HG02571 (cell line): ENCODE measurements around the gene PLCB2.

Source experiments
- ATAC-seq: cut with Tn5 transposase; IDR thresholded peaks from one replicate; pipeline ENCODE4 v1.9.1; 2021; ENCODE audit warnings: mild to moderate bottlenecking, moderate library complexity; ENCODE audit not compliant: unreplicated experiment

Gene PLCB2, protein sequence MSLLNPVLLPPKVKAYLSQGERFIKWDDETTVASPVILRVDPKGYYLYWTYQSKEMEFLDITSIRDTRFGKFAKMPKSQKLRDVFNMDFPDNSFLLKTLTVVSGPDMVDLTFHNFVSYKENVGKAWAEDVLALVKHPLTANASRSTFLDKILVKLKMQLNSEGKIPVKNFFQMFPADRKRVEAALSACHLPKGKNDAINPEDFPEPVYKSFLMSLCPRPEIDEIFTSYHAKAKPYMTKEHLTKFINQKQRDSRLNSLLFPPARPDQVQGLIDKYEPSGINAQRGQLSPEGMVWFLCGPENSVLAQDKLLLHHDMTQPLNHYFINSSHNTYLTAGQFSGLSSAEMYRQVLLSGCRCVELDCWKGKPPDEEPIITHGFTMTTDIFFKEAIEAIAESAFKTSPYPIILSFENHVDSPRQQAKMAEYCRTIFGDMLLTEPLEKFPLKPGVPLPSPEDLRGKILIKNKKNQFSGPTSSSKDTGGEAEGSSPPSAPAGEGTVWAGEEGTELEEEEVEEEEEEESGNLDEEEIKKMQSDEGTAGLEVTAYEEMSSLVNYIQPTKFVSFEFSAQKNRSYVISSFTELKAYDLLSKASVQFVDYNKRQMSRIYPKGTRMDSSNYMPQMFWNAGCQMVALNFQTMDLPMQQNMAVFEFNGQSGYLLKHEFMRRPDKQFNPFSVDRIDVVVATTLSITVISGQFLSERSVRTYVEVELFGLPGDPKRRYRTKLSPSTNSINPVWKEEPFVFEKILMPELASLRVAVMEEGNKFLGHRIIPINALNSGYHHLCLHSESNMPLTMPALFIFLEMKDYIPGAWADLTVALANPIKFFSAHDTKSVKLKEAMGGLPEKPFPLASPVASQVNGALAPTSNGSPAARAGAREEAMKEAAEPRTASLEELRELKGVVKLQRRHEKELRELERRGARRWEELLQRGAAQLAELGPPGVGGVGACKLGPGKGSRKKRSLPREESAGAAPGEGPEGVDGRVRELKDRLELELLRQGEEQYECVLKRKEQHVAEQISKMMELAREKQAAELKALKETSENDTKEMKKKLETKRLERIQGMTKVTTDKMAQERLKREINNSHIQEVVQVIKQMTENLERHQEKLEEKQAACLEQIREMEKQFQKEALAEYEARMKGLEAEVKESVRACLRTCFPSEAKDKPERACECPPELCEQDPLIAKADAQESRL

GRCh38 chr15:40307421-40308211 is at the start of gene PLCB2:
Gene PLCB2, minus strand, starts transcription at chr15:40307935. Its CDS starts 263 bp downstream, at chr15:40307672.
- ATAC-seq, result no peak

GRCh38 chr15:40357246-40357645 is 49.5 kb upstream of the PLCB2 start:
- no peak for ATAC-seq

DNA sequence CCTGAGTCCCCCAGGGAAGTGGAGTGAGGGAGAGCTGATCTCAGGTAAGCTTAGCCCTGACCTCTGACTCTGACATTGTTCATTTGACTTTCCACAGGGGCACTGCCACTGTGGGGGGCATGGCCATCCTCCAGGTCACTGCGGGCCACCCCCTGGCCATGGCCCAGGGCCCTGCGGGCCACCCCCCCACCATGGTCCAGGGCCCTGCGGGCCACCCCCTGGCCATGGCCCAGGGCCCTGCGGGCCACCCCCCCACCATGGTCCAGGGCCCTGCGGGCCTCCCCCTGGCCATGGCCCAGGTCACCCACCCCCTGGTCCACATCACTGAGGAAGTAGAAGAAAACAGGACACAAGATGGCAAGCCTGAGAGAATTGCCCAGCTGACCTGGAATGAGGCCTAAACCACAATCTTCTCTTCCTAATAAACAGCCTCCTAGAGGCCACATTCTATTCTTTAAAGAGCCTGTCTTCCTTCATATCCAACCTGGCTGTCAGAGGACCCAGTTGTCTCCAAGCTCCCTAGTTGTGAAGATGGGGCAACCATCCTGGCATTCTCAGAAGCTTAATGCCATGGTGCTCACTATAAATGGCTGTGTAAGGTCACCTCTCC is 48.3 kb upstream of the PLCB2 start:
- no peak for ATAC-seq

DNA sequence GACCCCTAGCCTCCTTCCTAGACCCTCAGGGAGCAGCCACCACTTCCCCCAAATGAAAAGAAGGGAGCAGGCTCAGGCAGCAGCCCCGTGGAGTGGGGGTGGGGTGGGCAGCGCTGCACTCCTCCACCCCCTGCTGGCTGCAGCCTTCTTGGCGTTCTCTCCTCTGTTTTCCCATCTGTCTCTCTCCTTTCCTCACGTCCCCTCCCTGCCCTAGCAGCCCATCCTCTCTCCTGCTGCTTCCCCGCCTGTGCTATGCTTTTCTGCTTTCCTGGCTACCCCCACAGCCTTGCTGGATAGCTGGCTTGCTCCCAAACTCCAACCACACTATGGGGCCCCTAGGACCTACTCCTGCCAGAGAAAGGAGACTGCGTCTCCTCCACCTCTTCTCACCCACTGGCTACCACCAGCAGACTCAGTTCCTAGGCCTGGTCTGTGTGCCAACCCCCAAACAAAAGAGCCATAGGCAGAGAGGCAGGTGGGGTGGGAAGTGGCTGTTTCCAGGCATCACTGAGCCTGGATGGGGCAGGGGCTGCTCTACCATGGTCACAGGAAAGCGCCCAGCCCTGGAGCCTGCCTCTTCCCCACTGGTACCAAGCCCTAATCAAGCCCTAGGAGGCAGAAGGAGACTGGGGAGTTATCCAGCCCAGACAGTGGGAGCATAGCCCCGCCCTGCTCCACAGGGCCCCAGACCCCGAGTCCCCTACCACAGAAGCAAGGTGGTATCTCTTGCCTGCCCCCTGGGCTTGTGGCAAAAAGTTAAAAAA is 46.9 kb upstream of the PLCB2 start:
- ATAC-seq, result no peak

DNA sequence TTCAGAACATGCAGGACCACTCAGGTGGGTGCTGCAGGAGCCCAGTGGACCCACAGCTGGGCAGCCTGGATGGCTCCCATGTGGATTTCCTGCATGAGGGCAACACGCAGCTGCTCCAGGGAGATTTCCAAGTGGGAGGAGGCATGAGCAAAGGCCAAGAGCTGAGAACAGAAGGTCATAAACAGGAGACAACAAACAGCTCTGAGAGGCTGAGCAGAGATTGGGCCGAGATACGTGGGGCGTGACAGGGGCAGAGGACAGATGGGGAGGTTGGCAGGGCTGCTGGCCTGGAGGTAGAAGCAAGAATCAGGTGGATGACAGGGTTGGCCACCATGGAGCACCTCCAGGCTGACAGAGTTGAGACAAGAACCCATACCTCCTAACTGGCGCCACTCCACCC is 46.0 kb upstream of the PLCB2 start:
- ATAC-seq, result no peak

DNA sequence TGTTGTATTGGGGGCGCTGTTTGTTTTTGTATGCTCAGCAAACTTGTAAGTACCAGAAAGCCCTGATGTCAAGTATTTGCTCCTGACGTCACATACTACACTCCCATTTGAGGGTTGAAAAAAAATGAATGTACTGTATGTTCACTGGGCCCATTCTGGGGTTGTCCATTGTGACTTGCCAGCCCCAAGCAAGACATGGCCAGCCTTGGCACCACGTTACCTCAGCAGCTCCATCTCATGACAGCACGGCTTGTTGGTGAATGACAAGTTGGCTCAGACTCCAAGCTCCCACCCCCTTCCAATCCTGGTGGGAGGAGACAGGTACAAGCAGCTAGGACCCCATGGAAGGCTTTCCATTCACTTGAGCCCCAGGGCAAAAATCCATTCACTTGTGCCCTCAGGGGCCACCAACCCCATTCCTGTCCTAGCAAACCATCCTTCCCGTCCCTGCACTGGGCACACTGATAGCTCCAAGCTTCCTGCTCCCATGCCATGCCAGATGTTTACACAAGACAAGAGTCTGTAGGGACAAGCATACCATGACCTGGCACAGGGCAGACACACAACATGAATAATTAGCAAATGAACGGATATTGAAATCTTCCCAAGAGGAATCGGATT is 44.7 kb upstream of the PLCB2 start:
- no peak for ATAC-seq

- no peak for ATAC-seq
Observed at GRCh38 chr15:40349163-40349562, 41.4 kb upstream of the PLCB2 start.

DNA sequence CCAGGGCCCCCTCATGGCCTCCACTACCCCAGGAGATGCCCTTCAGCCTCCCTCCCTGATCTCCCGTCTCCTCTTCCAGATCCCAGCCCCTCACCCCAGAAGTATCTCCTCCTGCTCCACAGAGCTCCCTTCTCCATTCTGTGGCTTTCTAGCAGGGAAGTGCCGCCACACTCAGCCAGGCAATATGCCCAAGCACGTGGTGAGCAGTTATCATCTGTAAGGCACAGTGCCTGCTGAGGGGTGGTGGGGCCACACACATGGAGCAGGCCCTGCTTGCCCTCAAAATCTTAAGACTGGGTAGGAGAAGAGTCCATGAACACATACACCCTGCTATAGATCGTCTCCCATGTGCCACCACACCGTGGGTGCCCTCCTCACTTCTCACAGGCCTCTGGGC is 40.7 kb upstream of the PLCB2 start:
- ATAC-seq, result no peak

- ATAC-seq, result no peak
Observed at GRCh38 chr15:40347559-40348473, 40.1 kb upstream of the PLCB2 start.

- no peak for ATAC-seq
Observed at GRCh38 chr15:40346579-40347558, 39.1 kb upstream of the PLCB2 start.

- no peak for ATAC-seq
Observed at GRCh38 chr15:40345867-40346578, 38.3 kb upstream of the PLCB2 start.

DNA sequence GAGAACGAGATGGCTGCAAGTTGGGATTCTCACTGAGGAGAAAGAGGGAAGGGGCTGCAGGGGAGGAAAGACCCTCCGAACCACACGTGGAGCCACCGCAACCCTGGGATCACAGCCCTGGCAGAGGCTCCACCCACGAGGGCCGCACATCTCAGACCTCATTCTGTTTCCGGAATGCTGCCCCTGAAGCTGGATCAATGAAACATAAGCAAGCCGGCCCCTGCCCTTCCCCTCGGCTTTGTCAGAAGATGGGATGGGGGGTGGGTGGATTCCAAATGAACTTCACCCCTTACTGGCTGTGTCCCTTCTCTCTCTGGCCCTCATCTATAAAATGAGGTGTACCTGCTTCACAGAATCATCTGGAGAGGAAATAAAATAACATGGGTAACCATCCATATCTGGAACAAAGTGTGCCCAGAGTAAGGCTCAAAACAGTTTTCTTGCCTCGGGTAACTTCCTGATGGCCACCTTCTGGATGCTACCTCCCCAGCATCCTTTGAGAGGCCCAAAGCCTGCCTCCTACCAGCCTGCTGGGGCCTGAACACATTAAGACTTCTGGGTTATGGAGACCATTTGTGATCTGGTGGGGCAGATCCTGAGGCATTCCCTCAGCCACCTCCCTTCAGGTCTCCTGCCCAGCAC is 37.6 kb upstream of the PLCB2 start:
- ATAC-seq, result no peak

DNA sequence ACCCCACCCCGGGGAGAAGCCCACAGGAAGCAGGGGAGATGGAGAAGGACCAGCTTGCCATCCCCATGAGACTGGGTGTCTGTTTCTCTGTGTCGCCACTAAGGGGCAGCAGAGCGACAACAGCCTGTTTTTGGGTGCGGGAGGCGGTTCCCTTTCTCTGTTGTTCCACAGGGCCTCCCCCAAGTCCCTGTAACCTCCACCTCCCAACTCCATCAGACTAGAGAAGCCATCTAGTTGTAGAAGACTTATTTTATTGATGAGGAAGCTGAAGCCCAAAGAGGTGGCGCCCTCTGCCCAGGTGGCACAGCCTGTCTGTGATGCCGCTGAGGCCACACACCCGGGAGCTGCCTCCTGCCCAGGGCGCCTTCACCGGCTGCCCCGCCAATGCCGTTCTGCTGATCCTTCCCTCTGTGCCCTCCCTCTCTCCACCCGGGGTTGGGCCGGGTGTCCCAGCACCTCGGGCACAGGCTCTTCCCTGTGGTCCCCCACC is 36.9 kb upstream of the PLCB2 start:
- no peak for ATAC-seq

DNA sequence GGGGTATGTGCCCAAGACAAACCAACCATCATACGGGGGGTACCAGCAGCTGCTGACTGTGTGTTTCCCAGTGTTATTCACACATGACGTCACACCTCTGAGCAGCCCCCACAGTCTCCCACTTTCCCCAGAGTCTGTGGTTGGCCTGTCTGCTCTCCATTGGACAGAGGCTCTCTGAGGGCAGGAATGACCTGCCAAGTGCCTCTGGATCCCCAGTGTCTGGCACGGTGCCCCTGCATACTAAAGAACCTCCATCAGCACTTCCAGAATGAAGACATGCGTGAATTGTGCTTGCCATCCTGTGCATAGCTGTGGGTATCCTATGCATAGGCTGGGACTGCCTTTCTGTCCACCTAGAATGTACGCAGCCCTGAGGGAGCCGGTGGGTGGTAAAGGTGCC is 36.5 kb upstream of the PLCB2 start:
- ATAC-seq, result no peak

DNA sequence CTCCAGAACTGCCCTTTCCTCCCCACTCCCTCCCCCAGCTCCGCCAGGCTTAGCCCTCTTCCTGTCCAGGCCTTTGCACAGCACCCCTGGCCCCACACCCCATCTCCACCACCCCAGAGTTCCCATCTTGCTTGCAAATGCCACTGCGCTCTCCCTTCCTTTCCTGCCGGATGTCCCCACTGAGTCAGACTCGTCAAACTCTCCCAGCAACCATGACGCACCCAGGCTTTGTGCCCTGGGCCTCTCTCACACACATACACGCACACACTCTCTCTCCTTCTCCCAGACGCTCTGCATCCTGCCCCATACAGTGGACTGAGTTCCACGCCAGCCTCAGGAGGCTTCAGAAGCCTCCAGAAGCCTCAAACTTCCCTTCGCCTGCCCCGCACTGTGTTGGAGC is 35.8 kb upstream of the PLCB2 start:
- no peak for ATAC-seq
